Loucy (cell line): Measurements from ENCODE around the gene GOLGA6C.
"Not testable (repeated sequence)": the region's sequence is repeated elsewhere in the genome, so short reads cannot be mapped to it uniquely, and the experiment has no call there.

Experiments
- H2AFZ ChIP-seq: fragments of 200-600 bp; sonication (generic); 2 replicates; pipeline ENCODE4 v1.6.0; 2016; ENCODE audit warnings: antibody characterized with exemption, mild to moderate bottlenecking, low read length, moderate library complexity
- H3F3A ChIP-seq: fragments of 200-600 bp; 2 replicates; pipeline ENCODE4 v1.6.0; 2016; ENCODE audit warnings: antibody characterized with exemption, low read depth, mild to moderate bottlenecking
- H3K27me3 ChIP-seq: fragments of 200-600 bp; sonication (generic); 2 replicates; pipeline ENCODE4 v1.6.1; 2014; ENCODE audit warnings: low read length, mild to moderate bottlenecking; ENCODE audit not compliant: insufficient read depth, poor library complexity, severe bottlenecking
- H3K36me3 ChIP-seq: fragments of 200-600 bp; sonication (generic); 2 replicates; pipeline ENCODE4 v1.6.1; 2016; ENCODE audit warnings: low read length; ENCODE audit not compliant: insufficient read depth
- H3K4me1 ChIP-seq: fragments of 200-600 bp; sonication (generic); 2 replicates; pipeline ENCODE4 v1.5.1; 2014; ENCODE audit warnings: low read length, mild to moderate bottlenecking; ENCODE audit not compliant: insufficient read depth, poor library complexity, severe bottlenecking
- H3K4me2 ChIP-seq: fragments of 200-600 bp; sonication (generic); 2 replicates; pipeline ENCODE4 v1.6.0; 2014; ENCODE audit warnings: antibody characterized with exemption, low read length, low read depth, mild to moderate bottlenecking; ENCODE audit not compliant: poor library complexity, severe bottlenecking
- H3K4me3 ChIP-seq: fragments of 200-600 bp; sonication (generic); 2 replicates; pipeline ENCODE4 v1.5.1; 2014; ENCODE audit warnings: low read length, mild to moderate bottlenecking, mixed read lengths; ENCODE audit not compliant: poor library complexity, severe bottlenecking
- H3K79me2 ChIP-seq: fragments of 200-600 bp; sonication (generic); 2 replicates; pipeline ENCODE4 v1.6.1; 2014; ENCODE audit warnings: low read length; ENCODE audit not compliant: insufficient read depth
- H3K9ac ChIP-seq: fragments of 200-600 bp; sonication (generic); 2 replicates; pipeline ENCODE4 v1.6.0; 2014; ENCODE audit warnings: mild to moderate bottlenecking, low read depth, low read length, moderate library complexity; ENCODE audit not compliant: poor library complexity, severe bottlenecking
- H3K9me2 ChIP-seq: fragments of 200-600 bp; sonication (generic); replicated peaks from 2 replicates; pipeline ENCODE4 v1.6.1; 2016; ENCODE audit warnings: low read depth, low read length, mixed read lengths
- H3K9me3 ChIP-seq: fragments of 200-600 bp; sonication (generic); 2 replicates; pipeline ENCODE4 v1.6.1; 2014; ENCODE audit warnings: mild to moderate bottlenecking, antibody characterized with exemption, low read length, low read depth; ENCODE audit not compliant: insufficient read depth
- H4K20me1 ChIP-seq: fragments of 200-600 bp; sonication (generic); 2 replicates; pipeline ENCODE4 v1.6.0; 2014; ENCODE audit warnings: antibody characterized with exemption, low read length, mild to moderate bottlenecking; ENCODE audit not compliant: insufficient read depth, poor library complexity, severe bottlenecking
- EZH2phosphoT487 ChIP-seq: fragments of 200-600 bp; IDR thresholded peaks from 2 replicates; pipeline ENCODE4 v1.6.1; 2018; ENCODE audit warnings: antibody characterized with exemption, mild to moderate bottlenecking, moderate library complexity, borderline replicate concordance
- TF ChIP-seq, protein P1 (sequence below): fragments of 200-600 bp; sonication (generic); conservative IDR thresholded peaks from 2 replicates; pipeline ENCODE4 v1.5.1; 2014; ENCODE audit warnings: mild to moderate bottlenecking, antibody characterized with exemption, low read length

The GOLGA6C gene

DNA sequence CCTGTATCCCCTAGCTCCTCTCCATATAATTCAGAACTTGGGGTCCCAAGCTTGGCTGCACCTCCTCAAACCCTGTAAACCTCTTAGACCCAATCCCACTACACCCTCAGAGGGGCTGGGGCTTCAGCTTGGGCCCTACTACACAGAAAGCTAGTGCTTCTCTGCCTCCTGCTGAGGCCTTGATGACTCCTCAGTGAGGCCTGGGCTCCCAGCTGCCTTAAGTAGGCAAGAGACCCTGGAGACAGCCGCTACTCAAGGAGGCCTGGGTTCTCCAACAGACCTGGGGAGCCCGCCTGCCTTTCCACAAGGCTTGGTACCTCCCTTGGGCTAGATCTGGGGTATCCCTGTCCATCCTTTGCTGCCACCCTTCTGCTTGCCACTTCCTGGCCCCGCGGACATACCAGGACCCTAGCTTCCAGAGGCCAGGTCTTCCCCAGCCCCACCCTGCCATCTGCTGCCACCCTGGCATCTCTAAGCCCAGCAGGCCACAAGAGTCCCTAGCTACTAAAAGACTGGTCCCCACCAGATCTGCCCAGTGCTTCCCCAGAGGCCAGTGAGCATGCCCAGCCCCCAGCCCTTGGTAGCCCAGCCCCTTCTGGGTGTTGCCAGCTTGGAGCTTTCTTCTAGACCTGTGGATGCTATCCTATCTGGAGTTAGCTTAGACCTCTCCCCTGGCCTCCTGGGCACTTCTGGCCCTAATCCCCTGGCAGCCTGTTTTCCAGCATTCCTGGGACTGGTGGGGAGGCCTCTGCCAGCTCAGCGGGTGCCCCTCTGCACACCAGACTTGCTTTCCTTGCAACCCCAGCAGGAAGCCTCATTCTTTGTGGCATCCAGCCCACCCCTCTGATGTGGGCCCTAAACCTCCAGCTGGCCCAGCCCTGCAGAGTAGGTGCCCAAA, 42.8 kb upstream of the GOLGA6C start:
- no peak overlapping the region for H3K9ac ChIP-seq
- H3K9me2 ChIP-seq: no peaks in the 10 kb centered on the region
- H3K36me3 ChIP-seq: peaks cover 40% of the 10 kb centered on the region
- H3K9me3 ChIP-seq: no peaks in the 10 kb centered on the region
- no peak overlapping the region for H2AFZ ChIP-seq
- H3K27me3 ChIP-seq: no peaks in the 10 kb centered on the region
- peaks cover 55% of the 10 kb centered on the region for H4K20me1 ChIP-seq
- peaks cover 41% of the 10 kb centered on the region for H3K79me2 ChIP-seq
- no peak overlapping the region for H3K4me3 ChIP-seq
- H3F3A ChIP-seq: no peaks in the 10 kb centered on the region
- H3K4me1 ChIP-seq: peaks cover 20% of the 10 kb centered on the region
- no peak overlapping the region for H3K4me2 ChIP-seq
- TF ChIP-seq, protein P1, sequence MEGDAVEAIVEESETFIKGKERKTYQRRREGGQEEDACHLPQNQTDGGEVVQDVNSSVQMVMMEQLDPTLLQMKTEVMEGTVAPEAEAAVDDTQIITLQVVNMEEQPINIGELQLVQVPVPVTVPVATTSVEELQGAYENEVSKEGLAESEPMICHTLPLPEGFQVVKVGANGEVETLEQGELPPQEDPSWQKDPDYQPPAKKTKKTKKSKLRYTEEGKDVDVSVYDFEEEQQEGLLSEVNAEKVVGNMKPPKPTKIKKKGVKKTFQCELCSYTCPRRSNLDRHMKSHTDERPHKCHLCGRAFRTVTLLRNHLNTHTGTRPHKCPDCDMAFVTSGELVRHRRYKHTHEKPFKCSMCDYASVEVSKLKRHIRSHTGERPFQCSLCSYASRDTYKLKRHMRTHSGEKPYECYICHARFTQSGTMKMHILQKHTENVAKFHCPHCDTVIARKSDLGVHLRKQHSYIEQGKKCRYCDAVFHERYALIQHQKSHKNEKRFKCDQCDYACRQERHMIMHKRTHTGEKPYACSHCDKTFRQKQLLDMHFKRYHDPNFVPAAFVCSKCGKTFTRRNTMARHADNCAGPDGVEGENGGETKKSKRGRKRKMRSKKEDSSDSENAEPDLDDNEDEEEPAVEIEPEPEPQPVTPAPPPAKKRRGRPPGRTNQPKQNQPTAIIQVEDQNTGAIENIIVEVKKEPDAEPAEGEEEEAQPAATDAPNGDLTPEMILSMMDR: no peak
- no peak for TF ChIP-seq EZH2phosphoT487

GRCh38 chr15:75217012-75217411, 41.1 kb upstream of the GOLGA6C start:
- Histone ChIP-seq H3K4me1 (peaks cover 9% of the 10 kb centered on the region), H4K20me1 (peaks cover 38% of the 10 kb centered on the region), H3K9ac (no peak overlapping the region), H3K36me3 (peaks cover 24% of the 10 kb centered on the region), H3K9me2 (no peaks in the 10 kb centered on the region), H3K4me2 (no peak overlapping the region), H3K4me3 (no peak overlapping the region), H3K79me2 (peaks cover 24% of the 10 kb centered on the region), H3K27me3 (no peaks in the 10 kb centered on the region), H2AFZ (no peak overlapping the region), H3K9me3 (no peaks in the 10 kb centered on the region), H3F3A (no peaks in the 10 kb centered on the region)
- TF ChIP-seq EZH2phosphoT487: no peak
- TF ChIP-seq, protein P1: no peak

DNA sequence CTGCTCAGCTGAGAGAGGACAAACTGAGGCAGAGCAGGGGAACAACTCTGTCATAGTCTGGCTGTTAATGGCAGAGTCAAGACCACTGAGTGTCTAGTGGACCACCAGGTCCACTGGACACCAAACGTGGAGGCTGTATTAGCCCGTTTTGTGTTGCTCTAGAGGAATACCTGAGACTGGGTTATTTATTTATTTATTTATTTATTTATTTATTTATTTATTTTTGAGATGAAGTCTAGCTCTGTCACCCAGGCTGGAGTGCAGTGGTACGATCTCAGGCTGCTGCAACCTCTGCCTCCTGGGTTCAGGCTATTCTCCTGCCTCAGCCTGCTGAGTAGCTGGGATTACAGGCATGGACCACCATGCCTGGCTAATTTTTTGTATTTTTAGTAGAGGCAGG, 40.6 kb upstream of the GOLGA6C start:
- not testable (repeated sequence) for H3K4me2 ChIP-seq, H3K9me3 ChIP-seq, H3K9me2 ChIP-seq, H3K4me3 ChIP-seq, H2AFZ ChIP-seq, H3K27me3 ChIP-seq, H3K4me1 ChIP-seq, H3F3A ChIP-seq, H3K9ac ChIP-seq
- H3K79me2 ChIP-seq: peaks cover 19% of the 10 kb centered on the region
- H3K36me3 ChIP-seq: peaks cover 18% of the 10 kb centered on the region
- H4K20me1 ChIP-seq: peaks cover 33% of the 10 kb centered on the region

GRCh38 chr15:75219507-75219929, 38.6 kb upstream of the GOLGA6C start:
- peaks cover 14% of the 10 kb centered on the region for H4K20me1 ChIP-seq
- H3F3A ChIP-seq, H3K79me2 ChIP-seq, H3K4me1 ChIP-seq, H3K9me3 ChIP-seq, H3K4me3 ChIP-seq, H3K9me2 ChIP-seq, H2AFZ ChIP-seq, H3K4me2 ChIP-seq, H3K9ac ChIP-seq, H3K27me3 ChIP-seq, H3K36me3 ChIP-seq: not testable (repeated sequence)
